ENCODE data around the gene ANK3.

ANK3 gene

DNA sequence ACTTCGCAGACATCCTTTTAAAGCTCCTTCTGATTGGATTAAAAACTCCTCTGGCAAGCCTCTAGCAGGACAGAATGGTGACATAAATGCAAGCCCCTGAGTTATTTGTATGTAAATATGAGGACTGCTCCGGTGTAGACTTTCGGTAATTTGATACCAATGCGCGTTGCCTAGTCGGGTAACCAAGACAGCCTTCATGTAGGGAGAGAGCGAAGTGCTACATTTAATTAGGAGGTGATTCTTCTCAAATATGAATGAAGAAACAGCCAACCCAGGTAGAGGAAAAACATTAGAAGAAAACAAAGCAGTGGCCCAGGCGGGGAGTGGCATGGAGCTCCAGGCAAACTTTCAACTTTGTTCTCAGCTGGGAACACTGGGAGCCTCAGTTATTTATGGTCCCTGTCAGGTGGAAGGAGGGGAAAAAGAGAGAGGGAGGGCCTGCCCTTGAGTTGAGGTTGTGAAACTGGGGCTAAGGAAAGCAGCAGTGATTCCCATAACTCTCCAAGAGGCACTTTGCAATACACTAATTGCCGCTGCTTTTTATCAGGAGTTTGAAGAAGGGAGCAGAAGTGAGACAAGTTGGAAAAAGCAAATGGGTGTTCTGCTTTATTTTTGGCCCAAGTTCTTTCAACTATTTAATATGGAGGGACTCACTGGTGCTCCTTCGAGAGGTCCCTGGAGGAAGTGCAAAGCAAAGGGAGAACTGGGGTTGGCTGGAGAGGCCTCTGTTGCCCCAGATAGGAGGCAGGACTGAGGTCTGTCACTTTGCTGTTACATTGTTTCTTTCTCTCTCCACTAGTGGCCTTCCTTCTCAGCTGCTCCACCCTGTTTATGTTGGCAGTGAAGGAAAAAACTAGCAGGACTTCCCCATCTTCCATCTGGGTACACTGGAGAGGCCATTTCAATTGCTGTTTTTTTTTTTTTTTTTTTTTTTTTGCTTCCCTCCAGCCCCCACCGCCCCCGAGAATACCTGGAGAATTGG is 248.7 kb downstream of the ANK3 start:
- no peak for DNase-seq (ENCODE audit: low read depth)
- no peak overlapping the region for H3K4me3 ChIP-seq (ENCODE audit: low read depth, low read length)

DNA sequence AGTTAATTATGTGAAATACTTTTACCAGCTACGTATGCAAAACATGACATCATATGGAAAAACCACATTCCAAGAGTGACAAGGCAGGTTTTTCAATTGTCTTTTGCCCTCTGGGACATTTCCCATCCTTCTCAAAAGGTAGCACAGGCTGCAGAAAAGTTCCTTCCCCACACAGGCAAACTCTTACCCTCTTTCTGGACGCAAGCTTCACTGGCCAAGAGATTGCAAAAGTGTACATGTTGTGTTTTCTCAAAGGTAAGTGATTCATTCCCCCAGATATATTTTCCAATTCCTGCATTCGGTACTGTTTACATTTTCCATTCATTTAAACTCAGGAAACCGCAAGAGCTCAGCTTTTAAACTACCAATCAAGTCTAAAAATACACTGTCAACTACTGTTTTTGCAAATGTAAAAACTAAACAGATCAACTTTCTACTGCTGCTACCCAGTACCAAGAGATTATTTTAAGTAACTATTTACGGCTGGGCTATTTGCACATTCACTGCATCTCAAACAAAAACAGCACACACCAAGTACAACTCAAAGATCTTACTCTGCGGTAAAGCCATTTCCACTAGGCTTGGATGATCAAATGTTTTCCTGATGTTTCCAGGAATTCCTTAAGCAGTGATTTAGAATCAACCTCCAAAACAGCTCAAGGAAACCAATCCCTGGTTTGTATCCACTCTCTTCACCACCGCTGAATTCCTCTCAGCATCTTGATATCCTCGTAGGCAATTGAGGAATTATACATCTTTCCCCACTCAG is 249.7 kb downstream of the ANK3 start:
- no peak for DNase-seq (ENCODE audit: low read depth)
- TF ChIP-seq CTCF (IDR thresholded peaks at IDR 0.05; ENCODE audit: insufficient read depth, low read depth, low read length, missing control alignments): no peak
- no peak overlapping the region for H3K4me3 ChIP-seq (ENCODE audit: low read depth, low read length)

More for the DNA sequence above, 248.7 kb downstream of the ANK3 start:
- no peak for TF ChIP-seq CTCF (IDR thresholded peaks at IDR 0.05; ENCODE audit: insufficient read depth, low read depth, low read length, missing control alignments)

DNA sequence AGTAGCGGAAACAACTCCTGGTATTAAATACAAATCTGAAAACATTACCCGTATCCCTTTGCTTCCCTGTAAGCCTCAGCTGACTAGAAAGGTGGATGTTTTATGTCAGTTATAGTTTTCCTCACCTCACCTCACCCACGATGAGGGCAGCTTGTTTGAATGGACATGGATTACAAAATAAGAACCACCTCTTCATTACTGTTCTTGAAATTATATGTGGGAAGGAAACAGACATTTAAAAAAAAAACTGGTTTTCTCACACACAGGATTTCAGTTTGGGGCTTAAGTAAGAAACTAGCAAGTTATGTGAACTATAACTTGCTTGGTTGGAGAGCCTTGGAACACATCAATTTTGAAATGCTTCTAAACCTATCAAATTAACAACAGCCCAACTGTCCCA is 250.4 kb downstream of the ANK3 start:
- no peak overlapping the region for H3K4me3 ChIP-seq (ENCODE audit: low read depth, low read length)
- no peak for DNase-seq (ENCODE audit: low read depth)
- no peak for TF ChIP-seq CTCF (IDR thresholded peaks at IDR 0.05; ENCODE audit: insufficient read depth, low read depth, low read length, missing control alignments)

DNA sequence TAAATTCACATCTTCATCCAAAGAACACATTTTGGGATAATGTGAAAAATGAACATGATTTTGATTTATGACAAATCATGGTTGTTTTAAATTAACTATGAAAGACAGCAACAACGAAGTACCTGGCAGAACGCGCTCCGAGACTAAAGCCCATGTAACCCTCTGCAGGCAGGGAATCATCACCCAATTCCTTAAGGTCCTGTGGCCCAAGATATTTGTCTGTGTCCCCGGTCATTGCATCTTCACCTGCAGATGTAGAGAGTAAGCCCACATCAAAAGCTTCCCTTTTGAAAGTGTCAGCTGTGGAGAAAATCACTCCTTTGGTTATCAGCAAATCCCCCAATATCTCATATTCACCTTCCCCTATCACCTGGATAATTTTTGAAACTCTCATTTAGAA is 250.8 kb downstream of the ANK3 start:
- no peak for TF ChIP-seq CTCF (IDR thresholded peaks at IDR 0.05; ENCODE audit: insufficient read depth, low read depth, low read length, missing control alignments)
- DNase-seq (ENCODE audit: low read depth): no peak
- H3K4me3 ChIP-seq (ENCODE audit: low read depth, low read length): no peak overlapping the region

DNA sequence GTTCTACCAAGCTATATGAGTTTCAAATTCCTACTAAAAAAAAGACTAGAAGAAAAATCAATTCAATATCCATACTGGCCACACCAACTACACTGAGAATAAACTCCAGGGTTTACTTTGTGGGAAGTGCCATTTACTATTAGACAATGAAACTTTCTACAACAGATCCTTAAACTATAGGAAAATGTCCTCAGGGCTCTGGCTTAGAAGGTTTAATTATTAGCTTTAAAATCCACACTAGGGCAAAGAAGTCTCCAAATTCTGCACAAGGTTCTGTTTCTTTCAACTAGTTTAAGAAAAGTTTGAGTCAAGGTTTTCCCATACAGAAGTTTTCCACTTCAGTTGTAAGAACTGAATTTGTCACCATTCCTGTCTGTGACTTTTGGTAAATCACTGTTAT is 251.6 kb downstream of the ANK3 start:
- no peak for DNase-seq (ENCODE audit: low read depth)
- no peak for TF ChIP-seq CTCF (IDR thresholded peaks at IDR 0.05; ENCODE audit: insufficient read depth, low read depth, low read length, missing control alignments)
- H3K4me3 ChIP-seq (ENCODE audit: low read depth, low read length): no peak overlapping the region

GRCh38 chr10:60137292-60137992 is 252.2 kb downstream of the ANK3 start:
- DNase-seq (ENCODE audit: low read depth): no peak
- H3K4me3 ChIP-seq (ENCODE audit: low read depth, low read length): no peak overlapping the region
- no peak for TF ChIP-seq CTCF (IDR thresholded peaks at IDR 0.05; ENCODE audit: insufficient read depth, low read depth, low read length, missing control alignments)
